SK-N-SH treated with all-trans-retinoic acid at 6 μM for 48 hours (cell line): Measurements from ENCODE around the gene SYK.

Experiments
- ATAC-seq: fragments of 200-7000 bp; cut with Tn5 transposase; 3 replicates; pipeline ENCODE4 v1.9.1; 2020; ENCODE audit warnings: mild to moderate bottlenecking, moderate library complexity
- ARNTL ChIP-seq: fragments of 450-650 bp; formaldehyde crosslinking; IDR thresholded peaks from 2 replicates; pipeline ENCODE4 v1.5.0; 2020; ENCODE audit warnings: low read depth, mild to moderate bottlenecking, moderate library complexity, borderline replicate concordance
- BACH2 ChIP-seq: fragments of 250-450 bp; sonication (Bioruptor Pico); IDR thresholded peaks from 2 replicates; pipeline ENCODE4 v1.9.0; 2021; ENCODE audit warnings: mild to moderate bottlenecking, borderline replicate concordance
- CSDC2 ChIP-seq: fragments of 250-450 bp; sonication (Bioruptor Pico); IDR thresholded peaks from 2 replicates; pipeline ENCODE4 v1.5.0; 2020; ENCODE audit warnings: mild to moderate bottlenecking, moderate library complexity
- ESRRG ChIP-seq: fragments of 250-450 bp; sonication (Bioruptor Pico); IDR thresholded peaks from 2 replicates; pipeline ENCODE4 v1.6.1; 2021; ENCODE audit warnings: mild to moderate bottlenecking
- GLIS3 ChIP-seq: fragments of 250-450 bp; sonication (Bioruptor Pico); IDR thresholded peaks from 2 replicates; pipeline ENCODE4 v1.5.0; 2020; ENCODE audit warnings: mild to moderate bottlenecking, moderate library complexity
- ISL1 ChIP-seq: fragments of 250-450 bp; sonication (Bioruptor Pico); IDR thresholded peaks from 2 replicates; pipeline ENCODE4 v2.1.2; 2022; ENCODE audit warnings: mild to moderate bottlenecking, moderate library complexity
- OSR1 ChIP-seq: fragments of 250-450 bp; sonication (Bioruptor Pico); IDR thresholded peaks from 2 replicates; pipeline ENCODE4 v1.8.0; 2022; ENCODE audit warnings: moderate library complexity, mild to moderate bottlenecking, inconsistent platforms
- PPARA ChIP-seq: fragments of 250-450 bp; sonication (Bioruptor Pico); IDR thresholded peaks from 2 replicates; pipeline ENCODE4 v1.5.0; 2020; ENCODE audit warnings: mild to moderate bottlenecking, borderline replicate concordance
- RARB ChIP-seq: fragments of 250-450 bp; sonication (Bioruptor Pico); IDR thresholded peaks from 2 replicates; pipeline ENCODE4 v1.8.0; 2021; ENCODE audit warnings: mild to moderate bottlenecking, moderate library complexity
- SNAI2 ChIP-seq: fragments of 250-450 bp; sonication (Bioruptor Pico); IDR thresholded peaks from 2 replicates; pipeline ENCODE4 v1.5.0; 2020; ENCODE audit warnings: mild to moderate bottlenecking, moderate library complexity
- TCF4 ChIP-seq: fragments of 250-450 bp; sonication (Bioruptor Pico); IDR thresholded peaks from 2 replicates; pipeline ENCODE4 v1.8.0; 2021; ENCODE audit warnings: mild to moderate bottlenecking, moderate library complexity, borderline replicate concordance
- TOX ChIP-seq: fragments of 250-450 bp; sonication (Bioruptor Pico); IDR thresholded peaks from 2 replicates; pipeline ENCODE4 v1.8.0; 2021; ENCODE audit warnings: mild to moderate bottlenecking, moderate library complexity, borderline replicate concordance
- ZC3H10 ChIP-seq: fragments of 250-450 bp; sonication (Bioruptor Pico); IDR thresholded peaks from 2 replicates; pipeline ENCODE4 v1.5.1; 2021; ENCODE audit warnings: mild to moderate bottlenecking, moderate library complexity
- ZFP3 ChIP-seq: fragments of 250-450 bp; sonication (Bioruptor Pico); IDR thresholded peaks from 2 replicates; pipeline ENCODE4 v1.5.0; 2020; ENCODE audit warnings: mild to moderate bottlenecking, moderate library complexity
- ZFP30 ChIP-seq: fragments of 450-650 bp; formaldehyde crosslinking; IDR thresholded peaks from 2 replicates; pipeline ENCODE4 v1.5.0; 2022; ENCODE audit warnings: mild to moderate bottlenecking, moderate library complexity
- ZNF565 ChIP-seq: fragments of 450-650 bp; formaldehyde crosslinking; conservative IDR thresholded peaks from 2 replicates; pipeline ENCODE4 v1.5.0; 2020; ENCODE audit warnings: low read depth, mild to moderate bottlenecking, moderate library complexity
- ZNF70 ChIP-seq: fragments of 450-650 bp; formaldehyde crosslinking; IDR thresholded peaks from 2 replicates; pipeline ENCODE4 v1.5.0; 2020; ENCODE audit warnings: mild to moderate bottlenecking, moderate library complexity
- TF ChIP-seq, protein P1 (sequence below): fragments of 250-450 bp; sonication (Bioruptor Pico); IDR thresholded peaks from 2 replicates; pipeline ENCODE4 v1.5.1; 2020; ENCODE audit warnings: low read depth, mild to moderate bottlenecking, moderate library complexity
- TF ChIP-seq, protein P2 (sequence below): fragments of 250-450 bp; sonication (Bioruptor Pico); IDR thresholded peaks from 2 replicates; pipeline ENCODE4 v1.8.0; 2021; ENCODE audit warnings: low read depth, mild to moderate bottlenecking, moderate library complexity, borderline replicate concordance
- TF ChIP-seq, protein P3 (sequence below): fragments of 250-450 bp; sonication (Bioruptor Pico); IDR thresholded peaks from 2 replicates; pipeline ENCODE4 v1.5.0; 2020; ENCODE audit warnings: mild to moderate bottlenecking, moderate library complexity
- TF ChIP-seq, protein P4 (sequence below): fragments of 250-450 bp; sonication (Bioruptor Pico); IDR thresholded peaks from 2 replicates; pipeline ENCODE4 v1.5.1; 2021; ENCODE audit warnings: mild to moderate bottlenecking, moderate library complexity
- TF ChIP-seq, protein P5 (sequence below): fragments of 250-450 bp; sonication (Bioruptor Pico); IDR thresholded peaks from 2 replicates; pipeline ENCODE4 v1.8.0; 2020; ENCODE audit warnings: mild to moderate bottlenecking, moderate library complexity, borderline replicate concordance

Gene SYK

DNA sequence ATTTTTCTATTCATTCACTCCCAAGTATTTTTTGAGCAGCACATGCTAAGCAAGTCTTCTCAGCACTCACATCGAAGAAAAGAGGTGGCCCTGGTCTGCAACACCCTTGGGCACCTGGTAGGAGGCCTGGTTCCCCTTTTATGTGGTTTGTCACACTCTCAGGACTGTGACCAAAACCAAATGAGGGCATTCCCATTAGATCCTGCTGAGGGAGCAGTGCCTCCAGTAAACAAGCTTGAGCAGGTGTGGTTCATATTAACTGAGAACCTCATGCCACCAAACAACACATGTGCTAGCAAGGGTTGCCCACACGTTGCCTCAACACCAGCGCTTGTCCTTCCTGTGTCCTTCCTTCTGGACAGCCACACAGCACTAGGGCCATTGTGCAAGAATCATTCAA lies 26.9 kb upstream of the SYK start:
- no peak for ATAC-seq
- TF ChIP-seq ESRRG, result no peak
- TF ChIP-seq GLIS3, result no peak
- TF ChIP-seq CSDC2, result no peak
- no peak for TF ChIP-seq RARB
- TF ChIP-seq ZNF565 (CRISPR knock-in tag), result no peak
- TF ChIP-seq, protein P1, sequence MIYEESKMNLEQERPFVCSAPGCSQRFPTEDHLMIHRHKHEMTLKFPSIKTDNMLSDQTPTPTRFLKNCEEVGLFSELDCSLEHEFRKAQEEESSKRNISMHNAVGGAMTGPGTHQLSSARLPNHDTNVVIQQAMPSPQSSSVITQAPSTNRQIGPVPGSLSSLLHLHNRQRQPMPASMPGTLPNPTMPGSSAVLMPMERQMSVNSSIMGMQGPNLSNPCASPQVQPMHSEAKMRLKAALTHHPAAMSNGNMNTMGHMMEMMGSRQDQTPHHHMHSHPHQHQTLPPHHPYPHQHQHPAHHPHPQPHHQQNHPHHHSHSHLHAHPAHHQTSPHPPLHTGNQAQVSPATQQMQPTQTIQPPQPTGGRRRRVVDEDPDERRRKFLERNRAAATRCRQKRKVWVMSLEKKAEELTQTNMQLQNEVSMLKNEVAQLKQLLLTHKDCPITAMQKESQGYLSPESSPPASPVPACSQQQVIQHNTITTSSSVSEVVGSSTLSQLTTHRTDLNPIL (CRISPR knock-in tag), result no peak
- TF ChIP-seq ARNTL, result no peak
- no peak for TF ChIP-seq BACH2 (CRISPR knock-in tag)
- no peak for TF ChIP-seq PPARA (CRISPR knock-in tag)
- TF ChIP-seq ZFP30 (CRISPR knock-in tag), result no peak
- TF ChIP-seq, protein P2, sequence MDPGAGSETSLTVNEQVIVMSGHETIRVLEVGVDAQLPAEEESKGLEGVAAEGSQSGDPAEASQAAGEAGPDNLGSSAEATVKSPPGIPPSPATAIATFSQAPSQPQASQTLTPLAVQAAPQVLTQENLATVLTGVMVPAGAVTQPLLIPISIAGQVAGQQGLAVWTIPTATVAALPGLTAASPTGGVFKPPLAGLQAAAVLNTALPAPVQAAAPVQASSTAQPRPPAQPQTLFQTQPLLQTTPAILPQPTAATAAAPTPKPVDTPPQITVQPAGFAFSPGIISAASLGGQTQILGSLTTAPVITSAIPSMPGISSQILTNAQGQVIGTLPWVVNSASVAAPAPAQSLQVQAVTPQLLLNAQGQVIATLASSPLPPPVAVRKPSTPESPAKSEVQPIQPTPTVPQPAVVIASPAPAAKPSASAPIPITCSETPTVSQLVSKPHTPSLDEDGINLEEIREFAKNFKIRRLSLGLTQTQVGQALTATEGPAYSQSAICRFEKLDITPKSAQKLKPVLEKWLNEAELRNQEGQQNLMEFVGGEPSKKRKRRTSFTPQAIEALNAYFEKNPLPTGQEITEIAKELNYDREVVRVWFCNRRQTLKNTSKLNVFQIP (CRISPR knock-in tag), result no peak

DNA sequence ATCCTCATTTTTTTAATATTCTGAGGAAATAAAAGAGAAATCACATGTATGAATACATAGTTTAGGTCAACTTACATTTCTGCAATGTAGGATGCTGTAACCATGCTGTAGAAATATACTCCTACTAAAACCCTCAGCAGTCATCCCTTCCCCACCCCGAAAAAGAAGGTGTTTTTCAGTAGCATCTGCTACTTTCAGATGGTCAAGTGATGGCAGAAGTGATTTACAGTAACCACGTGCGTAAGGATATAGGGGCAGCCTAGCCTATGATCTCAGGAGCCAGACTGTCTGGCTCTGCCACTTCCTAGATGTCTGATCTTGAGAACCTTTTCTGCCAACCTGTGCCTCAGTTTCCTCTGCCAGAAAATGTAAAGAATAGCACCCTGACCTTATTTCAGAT lies 26.0 kb upstream of the SYK start:
- ATAC-seq, result no peak
- TF ChIP-seq TOX (CRISPR knock-in tag), result no peak
- TF ChIP-seq TCF4, result no peak
- TF ChIP-seq ISL1 (CRISPR knock-in tag), result no peak
- no peak for TF ChIP-seq PPARA (CRISPR knock-in tag)
- TF ChIP-seq, protein P3, sequence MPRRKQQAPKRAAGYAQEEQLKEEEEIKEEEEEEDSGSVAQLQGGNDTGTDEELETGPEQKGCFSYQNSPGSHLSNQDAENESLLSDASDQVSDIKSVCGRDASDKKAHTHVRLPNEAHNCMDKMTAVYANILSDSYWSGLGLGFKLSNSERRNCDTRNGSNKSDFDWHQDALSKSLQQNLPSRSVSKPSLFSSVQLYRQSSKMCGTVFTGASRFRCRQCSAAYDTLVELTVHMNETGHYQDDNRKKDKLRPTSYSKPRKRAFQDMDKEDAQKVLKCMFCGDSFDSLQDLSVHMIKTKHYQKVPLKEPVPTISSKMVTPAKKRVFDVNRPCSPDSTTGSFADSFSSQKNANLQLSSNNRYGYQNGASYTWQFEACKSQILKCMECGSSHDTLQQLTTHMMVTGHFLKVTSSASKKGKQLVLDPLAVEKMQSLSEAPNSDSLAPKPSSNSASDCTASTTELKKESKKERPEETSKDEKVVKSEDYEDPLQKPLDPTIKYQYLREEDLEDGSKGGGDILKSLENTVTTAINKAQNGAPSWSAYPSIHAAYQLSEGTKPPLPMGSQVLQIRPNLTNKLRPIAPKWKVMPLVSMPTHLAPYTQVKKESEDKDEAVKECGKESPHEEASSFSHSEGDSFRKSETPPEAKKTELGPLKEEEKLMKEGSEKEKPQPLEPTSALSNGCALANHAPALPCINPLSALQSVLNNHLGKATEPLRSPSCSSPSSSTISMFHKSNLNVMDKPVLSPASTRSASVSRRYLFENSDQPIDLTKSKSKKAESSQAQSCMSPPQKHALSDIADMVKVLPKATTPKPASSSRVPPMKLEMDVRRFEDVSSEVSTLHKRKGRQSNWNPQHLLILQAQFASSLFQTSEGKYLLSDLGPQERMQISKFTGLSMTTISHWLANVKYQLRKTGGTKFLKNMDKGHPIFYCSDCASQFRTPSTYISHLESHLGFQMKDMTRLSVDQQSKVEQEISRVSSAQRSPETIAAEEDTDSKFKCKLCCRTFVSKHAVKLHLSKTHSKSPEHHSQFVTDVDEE (CRISPR knock-in tag), result no peak
- no peak for TF ChIP-seq SNAI2
- TF ChIP-seq ZC3H10 (CRISPR knock-in tag), result no peak
- no peak for TF ChIP-seq ZNF565 (CRISPR knock-in tag)
- no peak for TF ChIP-seq OSR1
- TF ChIP-seq, protein P4, sequence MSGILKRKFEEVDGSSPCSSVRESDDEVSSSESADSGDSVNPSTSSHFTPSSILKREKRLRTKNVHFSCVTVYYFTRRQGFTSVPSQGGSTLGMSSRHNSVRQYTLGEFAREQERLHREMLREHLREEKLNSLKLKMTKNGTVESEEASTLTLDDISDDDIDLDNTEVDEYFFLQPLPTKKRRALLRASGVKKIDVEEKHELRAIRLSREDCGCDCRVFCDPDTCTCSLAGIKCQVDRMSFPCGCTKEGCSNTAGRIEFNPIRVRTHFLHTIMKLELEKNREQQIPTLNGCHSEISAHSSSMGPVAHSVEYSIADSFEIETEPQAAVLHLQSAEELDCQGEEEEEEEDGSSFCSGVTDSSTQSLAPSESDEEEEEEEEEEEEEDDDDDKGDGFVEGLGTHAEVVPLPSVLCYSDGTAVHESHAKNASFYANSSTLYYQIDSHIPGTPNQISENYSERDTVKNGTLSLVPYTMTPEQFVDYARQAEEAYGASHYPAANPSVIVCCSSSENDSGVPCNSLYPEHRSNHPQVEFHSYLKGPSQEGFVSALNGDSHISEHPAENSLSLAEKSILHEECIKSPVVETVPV (CRISPR knock-in tag), result no peak
- TF ChIP-seq CSDC2, result no peak
- no peak for TF ChIP-seq ZNF70 (CRISPR knock-in tag)
- TF ChIP-seq, protein P5, sequence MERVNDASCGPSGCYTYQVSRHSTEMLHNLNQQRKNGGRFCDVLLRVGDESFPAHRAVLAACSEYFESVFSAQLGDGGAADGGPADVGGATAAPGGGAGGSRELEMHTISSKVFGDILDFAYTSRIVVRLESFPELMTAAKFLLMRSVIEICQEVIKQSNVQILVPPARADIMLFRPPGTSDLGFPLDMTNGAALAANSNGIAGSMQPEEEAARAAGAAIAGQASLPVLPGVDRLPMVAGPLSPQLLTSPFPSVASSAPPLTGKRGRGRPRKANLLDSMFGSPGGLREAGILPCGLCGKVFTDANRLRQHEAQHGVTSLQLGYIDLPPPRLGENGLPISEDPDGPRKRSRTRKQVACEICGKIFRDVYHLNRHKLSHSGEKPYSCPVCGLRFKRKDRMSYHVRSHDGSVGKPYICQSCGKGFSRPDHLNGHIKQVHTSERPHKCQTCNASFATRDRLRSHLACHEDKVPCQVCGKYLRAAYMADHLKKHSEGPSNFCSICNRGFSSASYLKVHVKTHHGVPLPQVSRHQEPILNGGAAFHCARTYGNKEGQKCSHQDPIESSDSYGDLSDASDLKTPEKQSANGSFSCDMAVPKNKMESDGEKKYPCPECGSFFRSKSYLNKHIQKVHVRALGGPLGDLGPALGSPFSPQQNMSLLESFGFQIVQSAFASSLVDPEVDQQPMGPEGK (CRISPR knock-in tag), result no peak
- TF ChIP-seq, protein P1 (CRISPR knock-in tag), result no peak
- no peak for TF ChIP-seq ZFP30 (CRISPR knock-in tag)
- TF ChIP-seq ZFP3 (CRISPR knock-in tag), result no peak
- TF ChIP-seq, protein P2 (CRISPR knock-in tag), result no peak
